Germinal center (tissue), 1 donor: ENCODE results near the gene PCSK1N.

Source experiments
- DNase-seq: peaks from one replicate; pipeline ENCODE4 v3.0.0; 2012; ENCODE audit warnings: mixed read lengths, low spot score

Gene PCSK1N

GRCh38 chrX:48789366-48790220, 45.8 kb downstream of the PCSK1N start:
- DNase-seq = no peak

GRCh38 chrX:48787505-48788443, 47.6 kb downstream of the PCSK1N start:
- DNase-seq = no peak

GRCh38 chrX:48786825-48787504, 48.4 kb downstream of the PCSK1N start:
- no peak for DNase-seq

- DNase-seq = no peak
Observed at GRCh38 chrX:48786341-48786800, 49.0 kb downstream of the PCSK1N start, which contains the start of gene GATA1. Gene GATA1 (plus strand): TSS chrX:48786590. CDS start chrX:48791110, 4,520 bp downstream.

GRCh38 chrX:48785540-48786214, 49.7 kb downstream of the PCSK1N start:
- DNase-seq = no peak

GRCh38 chrX:48785186-48785539, 50.2 kb downstream of the PCSK1N start:
- no peak for DNase-seq

GRCh38 chrX:48784726-48785125, 50.7 kb downstream of the PCSK1N start:
- no peak for DNase-seq

GRCh38 chrX:48782795-48783194, 52.6 kb downstream of the PCSK1N start:
- no peak for DNase-seq

GRCh38 chrX:48782216-48782615, 53.2 kb downstream of the PCSK1N start:
- DNase-seq = no peak

- no peak for DNase-seq
Observed at GRCh38 chrX:48781705-48782104, 53.7 kb downstream of the PCSK1N start.
